Activated T-helper 1 cell treated with anti-CD3 and anti-CD28 coated beads, Interleukin-2, amount 50 U/mL, for 16 hours (primary cell): Measurements from ENCODE around the gene BHMT.
A peak's percentile ranks its signal among the peaks of the same experiment; 100 is the strongest.
"Not testable (repeated sequence)": the region's sequence is repeated elsewhere in the genome, so short reads cannot be mapped to it uniquely, and the experiment has no call there.

Experiments used
- DNase-seq, 2 donors: peaks; one replicate each; pipeline ENCODE4 v3.0.0-alpha.2; 2020; ENCODE audit warnings: low read depth in 1 of 2, low spot score in 1 of 2

BHMT gene

GRCh38 chr5:79111960-79112702, 522 bp downstream of the BHMT start:
- DNase-seq, result no peak

- no peak for DNase-seq
These were observed 1.1 kb downstream of the BHMT start for GRCh38 chr5:79112703-79113058.

GRCh38 chr5:79119486-79119885, 7.9 kb downstream of the BHMT start:
- DNase-seq, result no peak

GRCh38 chr5:79120221-79120620, 8.6 kb downstream of the BHMT start:
- DNase-seq, result no peak

GRCh38 chr5:79122973-79123372, 11.4 kb downstream of the BHMT start:
- no peak for DNase-seq

- no peak for DNase-seq
These were observed 13.0 kb downstream of the BHMT start for GRCh38 chr5:79124607-79125006.

GRCh38 chr5:79130781-79131180, 19.2 kb downstream of the BHMT start:
- DNase-seq, result no peak

GRCh38 chr5:79133121-79133656, 21.6 kb downstream of the BHMT start:
- no peak for DNase-seq

GRCh38 chr5:79133657-79134451, 22.2 kb downstream of the BHMT start:
- peak; percentile 23 to 26 for DNase-seq

GRCh38 chr5:79135790-79136553, 24.4 kb downstream of the BHMT start:
- no peak for DNase-seq

- DNase-seq, result no peak
These were observed 25.0 kb downstream of the BHMT start for GRCh38 chr5:79136618-79137017.

GRCh38 chr5:79140553-79140952, 28.9 kb downstream of the BHMT start:
- DNase-seq, result no peak

GRCh38 chr5:79143684-79144379, 32.2 kb downstream of the BHMT start:
- DNase-seq, result no peak

GRCh38 chr5:79147076-79147475, 35.5 kb downstream of the BHMT start:
- DNase-seq, result no peak

- DNase-seq, result no peak
These were observed 37.8 kb downstream of the BHMT start for GRCh38 chr5:79149433-79149832.

GRCh38 chr5:79151942-79152671, 40.5 kb downstream of the BHMT start:
- DNase-seq, result no peak

- DNase-seq, result no peak
These were observed 45.7 kb downstream of the BHMT start for GRCh38 chr5:79157305-79157704.

GRCh38 chr5:79161647-79162046, 50.0 kb downstream of the BHMT start:
- not testable (repeated sequence) for DNase-seq

- no peak for DNase-seq
These were observed 56.4 kb downstream of the BHMT start for GRCh38 chr5:79168031-79168430.

- DNase-seq, result no peak
These were observed 59.1 kb downstream of the BHMT start for GRCh38 chr5:79170661-79171060.
